SK-N-SH (cell line): Measurements from ENCODE around the gene CEP112. TPM values are rescaled to one million over a fixed set of nuclear protein-coding genes. Genes with fewer than 3 reads are reported as not detected.

ENCODE experiments used
- CTCF ChIA-PET: fragments of 300-600, 350-600 bp; formaldehyde crosslinking; extraction: SDS; loops from one replicate; lab custom pipeline; 2021; lab: Yijun Ruan, JAX
- POLR2A ChIA-PET: fragments of 350-600 bp; sonication (Branson Sonifier 250); formaldehyde crosslinking; extraction: SDS; loops from one replicate; lab custom pipeline; 2020; ENCODE audit warnings: antibody characterized with exemption, inconsistent platforms; lab: Yijun Ruan, JAX
- DNase-seq: peaks from one replicate; pipeline ENCODE4 v3.0.0; 2012
- H2AFZ ChIP-seq: fragments of 200-600 bp; sonication (generic); 2 replicates; pipeline ENCODE4 v1.8.1; 2016; ENCODE audit warnings: antibody characterized with exemption, mild to moderate bottlenecking, low read depth
- H3F3A ChIP-seq: fragments of 200-600 bp; sonication (generic); replicated peaks from 2 replicates; pipeline ENCODE3; 2016; ENCODE audit warnings: antibody characterized with exemption, mild to moderate bottlenecking; ENCODE audit not compliant: insufficient read depth
- H3K27ac ChIP-seq, 2 experiments: fragments of 200-500 bp in 1 of 2; fragments of 200-600 bp in 1 of 2; sonication (Bioruptor generic) in 1 of 2; sonication (generic), shearing (Covaris generic) in 1 of 2; 2 replicates each; pipeline versions ENCODE4 v1.5.1 to v1.6.1; 2014 to 2016; ENCODE audit warnings: low read depth in 2 of 2, inconsistent platforms in 1 of 2, low read length in 1 of 2, mild to moderate bottlenecking in 1 of 2, mixed read lengths in 1 of 2
- H3K27me3 ChIP-seq: fragments of 200-600 bp; sonication (generic), shearing (Covaris generic); 2 replicates; pipeline ENCODE4 v1.6.1; 2016; ENCODE audit warnings: mixed run types; ENCODE audit not compliant: insufficient read depth
- H3K36me3 ChIP-seq, 2 experiments: fragments of 200-500 bp in 1 of 2; fragments of 200-600 bp in 1 of 2; sonication (Bioruptor generic) in 1 of 2; sonication (generic) in 1 of 2; replicated peaks in 1 of 2; 2 replicates each; pipeline versions ENCODE3 to v1.5.1; 2014 to 2016; ENCODE audit warnings: low read length in 1 of 2, mild to moderate bottlenecking in 1 of 2; ENCODE audit not compliant: insufficient read depth in 2 of 2, control insufficient read depth in 1 of 2
- H3K4me1 ChIP-seq, 2 experiments: fragments of 200-500 bp in 1 of 2; fragments of 200-600 bp in 1 of 2; sonication (Bioruptor generic) in 1 of 2; sonication (generic), shearing (Covaris generic) in 1 of 2; 2 replicates each; pipeline versions ENCODE4 v1.5.1 to v1.6.1; 2014 to 2016; ENCODE audit warnings: low read depth in 1 of 2, low read length in 1 of 2, mixed run types in 1 of 2; ENCODE audit not compliant: insufficient read depth in 2 of 2, control insufficient read depth in 1 of 2
- H3K4me2 ChIP-seq: fragments of 200-600 bp; sonication (generic), shearing (Covaris generic); 2 replicates; pipeline ENCODE4 v1.6.1; 2017; ENCODE audit warnings: mixed run types
- H3K4me3 ChIP-seq, 2 experiments: fragments of 200-500 bp in 1 of 2; fragments of 200-600 bp in 1 of 2; sonication (Bioruptor generic) in 1 of 2; sonication (generic), shearing (Covaris generic) in 1 of 2; 2 replicates each; pipeline versions ENCODE4 v1.5.1 to v1.8.1; 2014 to 2016; ENCODE audit warnings: low read depth in 2 of 2, inconsistent platforms in 1 of 2, low read length in 1 of 2, mild to moderate bottlenecking in 1 of 2, mixed read lengths in 1 of 2, moderate library complexity in 1 of 2
- H3K79me2 ChIP-seq: fragments of 200-600 bp; sonication (generic); 2 replicates; pipeline ENCODE4 v1.8.1; 2017; ENCODE audit warnings: mild to moderate bottlenecking; ENCODE audit not compliant: insufficient read depth
- H3K9ac ChIP-seq: fragments of 200-600 bp; sonication (generic); 2 replicates; pipeline ENCODE4 v1.6.1; 2017; ENCODE audit warnings: mixed run types
- H3K9me2 ChIP-seq: fragments of 200-600 bp; sonication (generic); 2 replicates; pipeline ENCODE4 v1.6.1; 2017; ENCODE audit warnings: mixed run types
- H3K9me3 ChIP-seq: fragments of 200-600 bp; sonication (generic); 2 replicates; pipeline ENCODE4 v1.6.1; 2017; ENCODE audit warnings: mixed run types, mild to moderate bottlenecking, moderate library complexity
- H4K20me1 ChIP-seq: fragments of 200-600 bp; sonication (generic); 2 replicates; pipeline ENCODE4 v1.6.1; 2017; ENCODE audit warnings: mild to moderate bottlenecking, mixed run types; ENCODE audit not compliant: insufficient read depth
- FOSL2 ChIP-seq: IDR thresholded peaks from 2 replicates; pipeline ENCODE4 v1.4.0; 2012; ENCODE audit warnings: low read depth, mild to moderate bottlenecking, moderate library complexity, borderline replicate concordance
- FOXJ3 ChIP-seq: sonication (generic); formaldehyde crosslinking; IDR thresholded peaks from 2 replicates; pipeline ENCODE4 v1.5.1; 2020; ENCODE audit warnings: mild to moderate bottlenecking, missing genetic modification reagents
- GABPA ChIP-seq: IDR thresholded peaks from 2 replicates; pipeline ENCODE4 v1.4.0; 2012; ENCODE audit warnings: low read depth, mild to moderate bottlenecking
- NRF1 ChIP-seq: IDR thresholded peaks from 2 replicates; pipeline ENCODE4 v1.6.1; 2012; ENCODE audit warnings: low read depth, mild to moderate bottlenecking, low read length
- POLR2AphosphoS5 ChIP-seq: IDR thresholded peaks from 2 replicates; pipeline ENCODE4 v1.6.1; 2012; ENCODE audit warnings: low read depth, low read length
- RAD21 ChIP-seq: IDR thresholded peaks from 2 replicates; pipeline ENCODE4 v1.6.1; 2012; ENCODE audit warnings: mild to moderate bottlenecking, low read length
- RCOR1 ChIP-seq: fragments of 150-350 bp; IDR thresholded peaks from 2 replicates; pipeline ENCODE4 v1.6.1; 2017; ENCODE audit warnings: antibody characterized with exemption, low read length
- REST ChIP-seq: IDR thresholded peaks from 2 replicates; pipeline ENCODE4 v1.6.1; 2012; ENCODE audit warnings: mild to moderate bottlenecking, low read depth, low read length, moderate library complexity
- SIN3A ChIP-seq: IDR thresholded peaks from 2 replicates; pipeline ENCODE4 v1.6.1; 2012; ENCODE audit warnings: low read depth, mild to moderate bottlenecking, low read length, moderate library complexity, borderline replicate concordance
- TAF1 ChIP-seq: IDR thresholded peaks from 2 replicates; pipeline ENCODE4 v1.6.1; 2012; ENCODE audit warnings: low read depth, mild to moderate bottlenecking, low read length, moderate library complexity, borderline replicate concordance
- TEAD4 ChIP-seq: IDR thresholded peaks from 2 replicates; pipeline ENCODE4 v1.4.0; 2012; ENCODE audit warnings: mild to moderate bottlenecking, borderline replicate concordance; ENCODE audit not compliant: insufficient read depth
- USF1 ChIP-seq: IDR thresholded peaks from 2 replicates; pipeline ENCODE4 v1.4.0; 2012; ENCODE audit warnings: low read depth, borderline replicate concordance
- USF2 ChIP-seq: fragments of 150-350 bp; IDR thresholded peaks from 2 replicates; pipeline ENCODE4 v1.6.1; 2017; ENCODE audit warnings: antibody characterized with exemption, low read length, low read depth, borderline replicate concordance
- YY1 ChIP-seq: IDR thresholded peaks from 2 replicates; pipeline ENCODE4 v1.4.0; 2012; ENCODE audit warnings: low read depth, mild to moderate bottlenecking
- WGBS: methylation state at CpG from one replicate; pipeline ENCODE4 v1.1.6; 2017; ENCODE audit warnings: low lambda C conversion rate; 5-methylcytosine and 5-hydroxymethylcytosine counted together
- polyA plus RNA-seq, 3 experiments: library from polyadenylated mRNA; depleted of rRNA; stranded (reverse); fragments of >200 nt; gene quantifications; 2 replicates each; pipeline ENCODE4 v1.2.3, GENCODE V29; 2012
- TF ChIP-seq, protein P1 (sequence below): IDR thresholded peaks from 2 replicates; pipeline ENCODE4; 2012

CEP112 gene
- polyA plus RNA-seq, 1 of the 3 experiments (the other 2 are of a cell fraction): 7.9 TPM

DNA sequence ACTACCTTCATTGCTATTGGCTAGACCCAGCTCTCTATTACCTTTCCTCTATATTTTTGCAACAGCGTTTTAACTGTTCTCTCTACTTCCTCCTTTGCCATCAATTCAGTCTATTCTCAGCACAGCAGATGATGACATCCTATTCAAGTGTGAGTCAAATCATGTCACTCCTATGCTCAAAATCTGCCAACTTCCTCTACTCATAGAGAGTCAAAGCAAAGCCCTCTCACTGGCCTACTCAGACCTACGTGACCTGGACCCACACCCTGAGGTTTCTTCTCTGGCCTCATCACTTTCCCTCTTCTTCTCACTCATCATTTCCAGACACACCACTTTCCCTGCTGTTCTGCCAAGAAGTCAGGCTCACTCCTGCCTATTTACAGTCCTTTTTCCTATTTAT lies 341.4 kb downstream of the CEP112 start (continued):
- TF ChIP-seq REST (no peak), SIN3A (no peak), POLR2AphosphoS5 (no peak), YY1 (no peak), RCOR1 (no peak), FOSL2 (no peak), FOXJ3 (CRISPR knock-in tag) (no peak)
- TF ChIP-seq, protein P1, sequence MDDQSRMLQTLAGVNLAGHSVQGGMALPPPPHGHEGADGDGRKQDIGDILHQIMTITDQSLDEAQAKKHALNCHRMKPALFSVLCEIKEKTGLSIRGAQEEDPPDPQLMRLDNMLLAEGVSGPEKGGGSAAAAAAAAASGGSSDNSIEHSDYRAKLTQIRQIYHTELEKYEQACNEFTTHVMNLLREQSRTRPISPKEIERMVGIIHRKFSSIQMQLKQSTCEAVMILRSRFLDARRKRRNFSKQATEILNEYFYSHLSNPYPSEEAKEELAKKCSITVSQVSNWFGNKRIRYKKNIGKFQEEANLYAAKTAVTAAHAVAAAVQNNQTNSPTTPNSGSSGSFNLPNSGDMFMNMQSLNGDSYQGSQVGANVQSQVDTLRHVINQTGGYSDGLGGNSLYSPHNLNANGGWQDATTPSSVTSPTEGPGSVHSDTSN: no peak

GRCh38 chr17:65848751-65849150 lies 343.2 kb downstream of the CEP112 start:
- Histone ChIP-seq H3K79me2 (no peaks in the 10 kb centered on the region), H3F3A (no peaks in the 10 kb centered on the region), H3K9me3 (no peaks in the 10 kb centered on the region), H3K27me3 (no peaks in the 10 kb centered on the region), H3K9me2 (no peaks in the 10 kb centered on the region), H3K4me3 (no peak overlapping the region), H3K27ac (no peak overlapping the region), H3K9ac (no peak overlapping the region), H3K4me1 (no peaks in the 10 kb centered on the region), H3K36me3 (peaks cover 0 to 11% of the 10 kb centered on the region in 2 experiments), H2AFZ (no peak overlapping the region), H4K20me1 (no peaks in the 10 kb centered on the region), H3K4me2 (no peak overlapping the region)
- TF ChIP-seq RAD21: no peak
- TF ChIP-seq, protein P1: no peak
- TF ChIP-seq RCOR1: no peak
- TF ChIP-seq TEAD4: no peak
- no peak for TF ChIP-seq USF1
- TF ChIP-seq NRF1: no peak
- no peak for TF ChIP-seq TAF1
- no peak for TF ChIP-seq GABPA
- no peak for TF ChIP-seq USF2
- POLR2A ChIA-PET: no interaction called here
- DNase-seq: no peak
- 88% methylated on average over 5 of the region's 5 CpGs for WGBS
- CTCF ChIA-PET: no interaction called here
